Sciatic nerve (tissue), 2 donors: ENCODE data around the gene PARP14. TPM values are rescaled to one million over a fixed set of nuclear protein-coding genes. Genes with fewer than 3 reads are reported as not detected.
A peak's percentile ranks its signal among the peaks of the same experiment; 100 is the strongest.
"Not testable (repeated sequence)": the region's sequence is repeated elsewhere in the genome, so short reads cannot be mapped to it uniquely, and the experiment has no call there.

Experiments used
- ATAC-seq: fragments of 200-7000 bp; cut with Tn5 transposase; one replicate; pipeline ENCODE4 v1.9.1; 2020; ENCODE audit warnings: mild to moderate bottlenecking, moderate library complexity
- DNase-seq: peaks from one replicate; pipeline ENCODE4 v3.0.0-alpha.2; 2020; ENCODE audit warnings: low spot score
- intact Hi-C: fragments of 100-400 bp; cut with DNase I; formaldehyde crosslinking; loops from one replicate; pipeline ENCODE4 v1.14.2; 2022
- total RNA-seq: library from RNA; stranded (reverse); fragmentation: NEBNext Ultra II Directional; extraction: Animal tissue kit (Norgen Biotek cat#: 25700); gene quantifications from one replicate; pipeline ENCODE4 v1.2.1, GENCODE V29; 2021
- donor health status: DM: no; HTN: no; CAD: no.
- donor health status: DM: no; HTN: no; CAD: no.

The PARP14 gene, protein sequence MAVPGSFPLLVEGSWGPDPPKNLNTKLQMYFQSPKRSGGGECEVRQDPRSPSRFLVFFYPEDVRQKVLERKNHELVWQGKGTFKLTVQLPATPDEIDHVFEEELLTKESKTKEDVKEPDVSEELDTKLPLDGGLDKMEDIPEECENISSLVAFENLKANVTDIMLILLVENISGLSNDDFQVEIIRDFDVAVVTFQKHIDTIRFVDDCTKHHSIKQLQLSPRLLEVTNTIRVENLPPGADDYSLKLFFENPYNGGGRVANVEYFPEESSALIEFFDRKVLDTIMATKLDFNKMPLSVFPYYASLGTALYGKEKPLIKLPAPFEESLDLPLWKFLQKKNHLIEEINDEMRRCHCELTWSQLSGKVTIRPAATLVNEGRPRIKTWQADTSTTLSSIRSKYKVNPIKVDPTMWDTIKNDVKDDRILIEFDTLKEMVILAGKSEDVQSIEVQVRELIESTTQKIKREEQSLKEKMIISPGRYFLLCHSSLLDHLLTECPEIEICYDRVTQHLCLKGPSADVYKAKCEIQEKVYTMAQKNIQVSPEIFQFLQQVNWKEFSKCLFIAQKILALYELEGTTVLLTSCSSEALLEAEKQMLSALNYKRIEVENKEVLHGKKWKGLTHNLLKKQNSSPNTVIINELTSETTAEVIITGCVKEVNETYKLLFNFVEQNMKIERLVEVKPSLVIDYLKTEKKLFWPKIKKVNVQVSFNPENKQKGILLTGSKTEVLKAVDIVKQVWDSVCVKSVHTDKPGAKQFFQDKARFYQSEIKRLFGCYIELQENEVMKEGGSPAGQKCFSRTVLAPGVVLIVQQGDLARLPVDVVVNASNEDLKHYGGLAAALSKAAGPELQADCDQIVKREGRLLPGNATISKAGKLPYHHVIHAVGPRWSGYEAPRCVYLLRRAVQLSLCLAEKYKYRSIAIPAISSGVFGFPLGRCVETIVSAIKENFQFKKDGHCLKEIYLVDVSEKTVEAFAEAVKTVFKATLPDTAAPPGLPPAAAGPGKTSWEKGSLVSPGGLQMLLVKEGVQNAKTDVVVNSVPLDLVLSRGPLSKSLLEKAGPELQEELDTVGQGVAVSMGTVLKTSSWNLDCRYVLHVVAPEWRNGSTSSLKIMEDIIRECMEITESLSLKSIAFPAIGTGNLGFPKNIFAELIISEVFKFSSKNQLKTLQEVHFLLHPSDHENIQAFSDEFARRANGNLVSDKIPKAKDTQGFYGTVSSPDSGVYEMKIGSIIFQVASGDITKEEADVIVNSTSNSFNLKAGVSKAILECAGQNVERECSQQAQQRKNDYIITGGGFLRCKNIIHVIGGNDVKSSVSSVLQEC (N-terminal part only)
- total RNA-seq, result 58.4 TPM

GRCh38 chr3:122680475-122681283 lies at the start of gene PARP14:
TSS of gene PARP14 (plus strand) at chr3:122680839. CDS start at chr3:122680884, 45 bp downstream.
- ATAC-seq (peak; percentile 87), DNase-seq (peak; percentile 84)
- intact Hi-C loops, result loop anchor here (5.0 kb wide), 3 partner anchors 118 to 1138 kb away; partner anchors contain the start of genes DTX3L, FAM162A, MIX23 and PARP9

GRCh38 chr3:122635789-122636188 lies 44.9 kb upstream of the PARP14 start:
- ATAC-seq (no peak), DNase-seq (no peak)
- intact Hi-C loops, result no loop called here

- intact Hi-C loops, result no loop called here
- ATAC-seq (no peak), DNase-seq (no peak)
These were observed 43.9 kb upstream of the PARP14 start for GRCh38 chr3:122636697-122637096.

DNA sequence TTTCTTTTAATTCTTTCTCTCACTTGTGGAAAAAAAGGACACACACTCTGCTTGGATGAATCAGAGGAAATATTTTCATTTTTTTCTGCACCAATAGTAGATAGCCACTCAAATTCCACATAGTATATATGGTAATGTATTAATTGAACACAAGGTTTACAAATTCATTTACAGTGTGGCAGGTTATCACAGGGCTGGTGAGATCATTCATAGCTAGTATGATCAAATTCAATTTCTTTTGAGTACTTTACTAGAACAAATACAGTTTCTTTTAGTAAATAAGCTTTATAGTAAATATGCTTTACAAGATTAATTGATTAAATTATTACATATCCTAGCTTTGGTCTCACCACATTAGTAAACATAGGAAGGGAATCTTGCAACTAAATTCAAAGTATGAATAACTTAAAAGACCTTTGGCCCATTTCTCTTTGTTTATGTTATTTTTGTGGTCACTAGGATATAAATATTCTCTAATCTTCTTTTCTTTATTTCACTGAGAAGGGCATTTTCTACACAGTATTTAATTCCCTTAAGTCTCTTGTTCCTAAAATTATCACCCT lies 40.1 kb upstream of the PARP14 start:
- no peak for DNase-seq
- no peak for ATAC-seq
- intact Hi-C loops, result no loop called here

GRCh38 chr3:122642935-122643334 lies 37.7 kb upstream of the PARP14 start:
- intact Hi-C loops, result no loop called here
- ATAC-seq, result no peak

DNA sequence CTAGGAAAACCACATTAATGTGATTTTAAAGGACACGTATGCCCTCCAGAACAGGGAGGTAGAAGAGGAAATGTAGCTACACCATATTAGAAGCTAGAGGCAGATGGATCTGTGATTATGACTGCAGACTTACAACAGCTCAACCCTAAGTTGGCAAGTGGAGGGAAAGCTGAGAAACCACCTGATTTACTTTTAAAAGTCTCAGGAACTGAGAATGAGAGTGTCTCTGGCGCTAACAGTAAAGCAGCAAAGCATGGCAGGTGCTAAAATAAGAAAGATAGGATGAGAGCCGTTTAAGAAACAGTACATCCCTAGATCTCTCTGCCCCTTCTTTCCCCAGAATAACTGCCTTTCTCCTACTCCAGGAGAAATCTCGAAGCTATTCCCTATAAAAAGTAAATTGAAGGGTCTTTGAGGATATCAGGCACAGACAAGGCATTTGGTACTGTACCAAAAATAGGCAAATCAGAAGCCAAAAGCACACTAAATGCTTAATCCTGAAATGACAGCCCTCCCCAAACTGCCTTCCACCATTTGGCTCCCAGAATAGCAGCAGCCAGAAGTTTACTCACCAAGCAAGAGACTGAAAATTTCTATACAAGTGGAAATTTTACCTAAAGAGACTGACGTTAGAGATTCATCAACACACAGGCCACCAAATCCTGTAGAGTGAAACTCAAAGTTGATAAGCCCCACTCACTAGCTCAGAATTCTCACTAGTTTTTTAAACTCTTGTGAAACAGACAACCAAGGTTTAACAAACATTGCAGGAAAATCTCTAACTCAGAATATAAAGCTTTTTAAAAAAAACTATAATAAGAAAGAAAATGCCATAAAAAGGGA lies 34.3 kb upstream of the PARP14 start:
- ATAC-seq, result no peak
- DNase-seq, result no peak
- intact Hi-C loops, result no loop called here

More at GRCh38 chr3:122642935-122643334, 37.7 kb upstream of the PARP14 start:
- no peak for DNase-seq

- DNase-seq, ATAC-seq, intact Hi-C loops: not testable (repeated sequence)
These were observed 29.3 kb upstream of the PARP14 start for GRCh38 chr3:122651233-122651907.

DNA sequence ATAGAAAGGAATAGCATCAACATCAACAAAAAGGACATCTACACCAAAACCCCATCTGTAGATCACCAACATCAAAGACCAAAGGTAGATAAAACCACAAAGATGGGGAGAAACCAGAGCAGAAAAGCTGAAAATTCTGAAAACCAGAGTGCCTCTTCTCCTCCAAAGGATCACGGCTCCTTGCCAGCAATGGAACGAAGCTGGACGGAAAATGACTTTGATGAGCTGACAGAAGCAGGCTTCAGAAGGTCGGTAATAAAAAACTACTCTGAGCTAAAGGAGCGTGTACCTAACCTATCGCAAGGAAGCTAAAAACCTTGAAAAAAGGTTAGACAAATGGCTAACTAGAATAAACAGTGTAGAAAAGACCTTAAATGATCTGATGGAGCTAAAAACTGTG lies 28.7 kb upstream of the PARP14 start:
- ATAC-seq, intact Hi-C loops: not testable (repeated sequence)

DNA sequence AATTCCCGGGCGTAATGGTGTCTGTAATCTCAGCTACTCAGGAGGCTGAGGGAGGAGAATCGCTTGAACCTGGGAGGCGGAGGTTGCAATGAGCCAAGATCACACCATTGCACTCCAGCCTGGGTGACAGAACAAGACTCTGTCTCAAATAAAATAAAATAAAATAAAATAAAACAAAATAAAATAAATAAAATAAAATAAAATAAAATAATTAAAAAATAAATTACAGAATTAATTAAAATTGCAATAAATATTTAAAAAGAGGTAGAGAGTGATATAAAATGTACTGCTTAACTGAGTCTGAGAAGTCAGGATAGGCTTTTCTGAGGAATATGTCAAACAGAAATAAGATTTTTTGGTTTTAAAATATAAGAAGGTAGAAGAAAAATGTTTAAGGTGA lies 22.3 kb upstream of the PARP14 start:
- intact Hi-C loops, DNase-seq, ATAC-seq: not testable (repeated sequence)

More for the DNA sequence above, 28.7 kb upstream of the PARP14 start:
- not testable (repeated sequence) for DNase-seq

GRCh38 chr3:122660297-122660974 lies 20.2 kb upstream of the PARP14 start:
- intact Hi-C loops, result no loop called here
- no peak for ATAC-seq
- DNase-seq, result no peak

DNA sequence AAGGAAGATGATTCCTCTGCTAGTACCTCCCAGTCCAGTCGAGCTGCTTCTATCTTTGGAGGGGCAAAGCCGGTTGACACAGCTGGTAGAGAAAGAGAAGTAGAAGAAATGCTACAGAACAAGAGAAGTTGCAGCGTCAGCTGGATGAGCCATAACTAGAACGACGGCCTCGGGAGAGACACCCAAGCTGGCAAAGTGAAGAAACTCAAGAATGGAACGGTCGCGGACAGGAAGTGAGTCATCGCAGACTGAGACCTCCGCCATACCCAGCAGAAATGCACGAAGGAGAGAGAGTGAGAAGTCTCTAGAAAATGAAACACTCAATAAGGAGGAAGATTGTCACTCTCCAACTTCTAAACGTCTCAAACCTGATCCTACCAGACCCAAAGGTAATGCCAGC lies 19.0 kb upstream of the PARP14 start:
- ATAC-seq, result no peak
- DNase-seq, result no peak
- intact Hi-C loops, result no loop called here

GRCh38 chr3:122662505-122662904 lies 18.1 kb upstream of the PARP14 start:
- ATAC-seq (no peak), DNase-seq (no peak)
- intact Hi-C loops, result no loop called here

DNA sequence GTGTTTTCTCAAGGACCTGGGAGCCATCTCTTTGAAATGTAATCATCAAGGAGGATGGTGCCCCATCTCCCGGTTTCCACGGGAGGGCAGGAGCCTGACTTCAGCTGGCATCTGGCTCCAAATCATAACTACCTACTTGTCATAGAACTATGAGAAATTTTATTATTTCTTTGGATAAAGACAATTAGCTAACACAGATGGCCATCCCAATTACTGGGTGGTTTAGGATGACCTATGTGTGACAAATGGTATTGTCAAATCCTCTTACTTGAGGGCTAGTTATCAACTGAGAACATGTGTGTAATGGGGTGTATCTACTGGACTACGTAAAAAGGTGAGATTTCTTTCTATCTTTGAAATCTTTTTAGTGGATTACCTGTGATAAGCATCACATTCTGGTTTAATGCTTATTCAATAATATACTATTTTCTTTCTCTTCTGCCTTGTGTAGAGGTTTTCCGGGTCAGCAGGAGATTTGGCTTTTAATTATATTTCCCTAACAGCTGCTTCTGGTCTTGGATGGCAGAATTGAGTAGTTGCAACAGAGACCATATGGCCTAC lies 15.3 kb upstream of the PARP14 start:
- ATAC-seq (no peak), DNase-seq (no peak)
- intact Hi-C loops, result no loop called here

GRCh38 chr3:122665881-122666280 lies 14.8 kb upstream of the PARP14 start:
- DNase-seq (no peak), ATAC-seq (no peak)
- intact Hi-C loops, result no loop called here

DNA sequence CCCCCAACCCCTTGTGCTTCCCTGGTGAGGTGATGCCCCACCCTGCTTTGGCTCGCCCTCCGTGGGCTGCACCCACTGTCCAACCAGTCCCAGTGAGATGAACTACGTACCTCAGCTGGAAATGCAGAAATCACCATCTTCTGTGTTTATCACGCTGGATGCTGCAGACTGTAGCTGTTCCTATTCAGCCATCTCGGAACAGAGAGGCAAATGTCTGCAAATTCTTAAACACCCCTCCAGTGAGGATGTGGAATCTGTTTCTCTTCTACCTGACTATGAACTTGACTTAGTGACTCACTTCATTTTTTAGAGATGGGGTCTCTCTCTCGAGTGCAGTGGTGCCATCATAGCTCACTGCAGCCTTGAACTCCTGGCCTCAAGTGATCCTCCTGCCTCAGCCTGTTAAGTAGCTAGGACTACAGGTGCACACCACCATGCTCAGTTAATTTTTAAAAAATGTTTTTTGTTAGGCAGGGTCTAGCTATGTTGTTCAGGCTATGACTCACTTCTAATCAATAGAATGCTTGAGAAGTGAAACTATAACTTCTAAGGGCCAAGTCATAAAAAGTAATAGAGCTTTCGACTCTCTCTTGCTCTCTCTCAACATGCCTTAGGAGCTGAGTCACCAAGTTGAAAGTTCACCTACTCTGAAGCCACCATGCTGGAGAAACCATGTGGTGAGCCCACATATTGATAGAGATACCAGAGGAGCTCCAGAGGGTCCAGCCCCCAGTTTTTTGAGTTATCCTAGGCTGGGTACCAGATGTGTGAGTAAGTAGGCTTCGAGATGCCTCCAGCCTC lies 11.5 kb upstream of the PARP14 start:
- intact Hi-C loops, result no loop called here
- no peak for ATAC-seq

More for the DNA sequence above, 11.5 kb upstream of the PARP14 start:
- DNase-seq, result no peak
